Kidney capillary endothelial cell (primary cell): ENCODE data around the gene VPS9D1.

Experiments
- DNase-seq: peaks from one replicate; pipeline ENCODE4 v3.0.0-alpha.2; 2018; ENCODE audit warnings: low spot score

VPS9D1 gene, protein sequence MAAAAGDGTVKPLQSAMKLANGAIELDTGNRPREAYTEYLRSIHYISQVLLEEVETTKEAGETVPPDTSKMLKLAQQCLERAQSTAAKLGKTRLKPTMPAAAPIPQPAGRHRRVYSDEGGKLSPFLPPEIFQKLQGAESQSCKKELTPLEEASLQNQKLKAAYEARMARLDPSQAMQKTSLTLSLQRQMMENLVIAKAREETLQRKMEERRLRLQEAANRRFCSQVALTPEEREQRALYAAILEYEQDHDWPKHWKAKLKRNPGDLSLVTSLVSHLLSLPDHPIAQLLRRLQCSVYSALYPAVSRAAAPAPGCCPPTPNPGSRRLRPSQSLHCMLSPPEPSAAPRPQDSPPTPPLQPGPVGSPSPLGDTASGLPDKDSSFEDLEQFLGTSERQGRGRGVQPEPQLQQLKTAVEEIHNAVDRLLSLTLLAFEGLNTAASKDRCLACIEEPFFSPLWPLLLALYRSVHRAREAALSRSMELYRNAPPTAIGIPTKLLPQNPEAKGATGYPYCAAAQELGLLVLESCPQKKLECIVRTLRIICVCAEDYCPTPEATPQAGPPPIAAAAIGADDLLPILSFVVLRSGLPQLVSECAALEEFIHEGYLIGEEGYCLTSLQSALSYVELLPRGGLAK

DNA sequence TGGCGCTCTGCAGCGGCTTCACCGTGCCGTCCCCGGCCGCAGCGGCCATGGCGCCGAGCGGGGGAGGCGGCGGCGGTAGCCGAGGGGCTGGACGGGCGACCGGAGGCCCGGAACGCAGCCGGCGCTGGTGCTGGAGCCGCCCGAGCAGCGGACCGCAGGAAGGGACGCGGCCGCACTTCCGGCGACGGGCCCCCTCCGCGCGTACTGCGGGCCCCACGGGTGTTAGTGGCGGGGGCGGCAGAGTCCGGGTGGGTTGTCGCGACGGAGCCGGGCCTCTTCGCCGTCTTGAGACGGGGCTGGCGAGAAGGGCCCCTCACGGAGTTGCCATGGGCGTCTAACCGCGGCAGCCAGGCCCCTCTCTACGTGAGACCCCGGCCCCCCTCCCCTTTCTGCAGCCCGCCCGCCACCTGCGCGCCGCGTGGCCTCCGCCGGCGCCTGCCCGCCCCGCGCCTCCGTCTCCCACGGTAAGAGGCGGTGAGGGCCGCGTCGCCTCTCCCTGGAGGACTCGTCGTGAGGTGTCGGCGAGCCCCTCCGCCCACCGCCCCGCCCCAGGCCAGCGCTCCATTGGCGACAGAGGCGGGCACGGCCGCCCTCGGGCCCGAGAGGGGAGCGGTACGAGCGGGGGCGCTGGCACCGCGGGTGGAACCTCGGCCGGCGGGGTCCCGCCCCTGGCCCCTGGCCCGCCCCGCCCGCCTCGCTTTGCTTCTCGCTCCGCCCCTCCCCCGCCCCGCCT is at the start of gene VPS9D1, which contains the start of gene ZNF276:
TSS of gene VPS9D1 (minus strand) at position 86 of the 733 bp plus-strand sequence. CDS start at position 49, 37 bp downstream.
TSS of gene ZNF276 (plus strand) at position 725 of the 733 bp plus-strand sequence. CDS start 104 bp downstream, outside the sequence.
- DNase-seq = peak; percentile 62

DNA sequence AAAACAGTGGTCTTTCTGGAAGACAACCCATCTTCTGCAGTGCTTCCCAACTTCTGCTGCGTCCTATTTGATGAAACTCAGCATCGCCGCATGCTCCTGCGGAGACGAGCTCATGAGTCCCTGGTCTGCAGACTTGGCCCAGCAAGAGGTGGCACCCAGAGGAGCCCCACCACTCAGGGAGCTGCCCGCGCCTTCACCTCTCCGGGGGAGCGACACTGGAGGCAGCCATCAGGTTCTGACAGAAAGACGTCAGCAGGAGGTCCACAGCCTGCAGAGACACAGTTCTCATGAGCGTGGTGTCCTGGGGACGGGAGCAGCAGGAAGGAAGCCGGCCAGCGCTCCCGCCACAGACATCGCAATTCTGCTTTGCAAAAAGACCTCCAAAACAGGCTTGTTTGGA is 49.7 kb upstream of the VPS9D1 start:
- DNase-seq = no peak

DNA sequence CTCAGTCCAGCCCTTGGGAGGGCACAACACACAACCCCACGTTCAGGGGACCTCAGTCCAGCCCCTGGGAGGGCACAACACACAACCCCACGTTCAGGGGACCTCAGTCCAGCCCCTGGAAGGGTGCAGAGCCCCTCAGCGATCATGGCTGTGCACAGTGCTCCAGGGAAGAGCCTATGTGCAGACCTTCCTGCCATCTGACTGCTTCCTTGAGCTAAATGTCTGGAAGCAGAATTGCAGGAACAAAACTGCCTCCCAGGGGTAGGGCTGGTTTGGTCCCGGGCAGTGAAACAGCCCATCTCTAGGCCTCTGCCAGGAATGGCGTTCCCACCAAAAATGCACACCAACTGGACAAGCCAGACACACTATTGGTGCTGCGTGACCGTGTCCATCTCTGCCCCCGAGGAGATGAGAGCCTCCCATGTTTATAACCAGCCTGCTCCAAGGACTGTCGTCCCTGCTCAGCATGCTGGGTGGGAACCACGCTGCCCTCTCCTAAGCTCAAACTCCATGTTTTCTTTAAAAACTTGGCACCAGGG is 44.7 kb upstream of the VPS9D1 start:
- DNase-seq = no peak

DNA sequence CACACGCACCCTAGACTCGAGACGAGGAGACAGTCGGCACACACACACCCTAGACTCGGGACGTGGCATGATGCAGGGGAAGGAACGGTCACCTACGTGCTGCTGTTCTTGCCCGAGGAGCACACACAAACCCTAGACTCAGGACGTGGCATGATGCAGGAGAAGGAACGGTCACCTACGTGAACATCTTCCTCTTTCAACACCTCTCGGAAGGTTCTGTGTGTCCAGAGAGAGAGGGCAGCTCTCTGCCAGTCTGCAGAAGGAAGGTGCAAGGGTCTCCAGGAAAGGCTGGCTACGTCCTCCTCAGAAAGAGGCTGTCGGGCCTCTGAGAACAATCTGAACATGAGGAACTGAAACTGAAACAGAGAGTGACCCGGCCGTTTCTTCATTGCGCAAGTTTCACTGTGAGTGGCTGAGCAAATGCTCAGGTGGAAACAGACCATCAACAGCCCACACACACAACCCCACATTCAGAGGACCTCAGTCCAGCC is 44.1 kb upstream of the VPS9D1 start:
- no peak for DNase-seq

DNA sequence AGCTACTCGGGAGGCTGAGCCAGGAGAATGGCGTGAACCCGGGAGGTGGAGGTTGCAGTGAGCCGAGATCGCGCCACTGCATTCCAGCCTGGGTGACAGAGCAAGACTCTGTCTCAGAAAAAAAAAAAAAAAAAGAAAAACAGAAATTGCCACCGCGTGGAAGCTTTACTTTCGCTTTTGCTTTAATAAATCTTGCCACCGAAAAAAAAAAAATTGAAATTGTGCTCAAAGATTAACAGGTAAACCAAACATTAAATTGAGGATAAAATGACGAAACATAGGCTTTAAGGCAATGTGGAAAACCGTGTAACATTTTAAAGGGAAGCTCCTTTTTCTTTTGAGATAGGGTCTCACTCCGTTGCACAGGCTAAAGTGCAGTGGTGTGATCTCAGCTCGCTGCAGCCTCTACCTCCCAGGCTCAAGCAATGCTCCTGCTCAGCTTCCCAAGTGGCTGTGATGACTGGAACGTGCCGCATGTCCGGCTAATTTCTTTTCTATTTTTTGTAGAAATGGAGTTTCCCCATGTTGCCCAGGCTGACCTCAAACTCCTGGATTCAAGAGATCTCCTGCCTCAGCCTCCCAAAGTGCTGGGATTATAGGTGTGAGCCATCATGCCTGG is 40.7 kb upstream of the VPS9D1 start:
- DNase-seq = no peak

DNA sequence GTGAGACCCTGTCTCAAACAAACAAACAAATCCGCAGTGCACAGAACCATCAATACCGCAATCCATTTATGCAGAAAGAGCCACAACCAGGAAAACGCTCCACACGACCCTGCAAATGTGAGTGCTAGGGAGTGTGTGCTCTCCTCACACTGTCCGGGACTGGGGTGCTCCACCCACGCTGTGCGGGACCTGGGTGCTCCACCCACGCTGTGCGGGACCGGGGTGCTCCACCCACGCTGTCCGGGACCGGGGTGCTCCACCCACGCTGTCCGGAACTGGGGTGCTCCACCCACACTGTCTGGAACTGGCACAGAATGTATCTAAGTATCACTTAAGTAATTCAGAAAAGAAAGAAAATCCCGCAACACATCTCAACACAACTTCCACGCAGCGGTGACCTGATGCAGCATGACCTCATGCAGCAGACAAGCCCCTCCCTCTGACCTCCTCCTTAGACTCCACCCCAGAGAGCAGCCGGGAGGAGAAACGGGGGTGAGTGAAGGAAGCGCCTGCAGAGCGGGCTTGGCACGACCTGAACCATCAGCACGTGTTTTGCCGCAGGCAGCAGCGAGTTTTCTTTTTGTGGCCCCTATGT is 39.1 kb upstream of the VPS9D1 start:
- DNase-seq = no peak

DNA sequence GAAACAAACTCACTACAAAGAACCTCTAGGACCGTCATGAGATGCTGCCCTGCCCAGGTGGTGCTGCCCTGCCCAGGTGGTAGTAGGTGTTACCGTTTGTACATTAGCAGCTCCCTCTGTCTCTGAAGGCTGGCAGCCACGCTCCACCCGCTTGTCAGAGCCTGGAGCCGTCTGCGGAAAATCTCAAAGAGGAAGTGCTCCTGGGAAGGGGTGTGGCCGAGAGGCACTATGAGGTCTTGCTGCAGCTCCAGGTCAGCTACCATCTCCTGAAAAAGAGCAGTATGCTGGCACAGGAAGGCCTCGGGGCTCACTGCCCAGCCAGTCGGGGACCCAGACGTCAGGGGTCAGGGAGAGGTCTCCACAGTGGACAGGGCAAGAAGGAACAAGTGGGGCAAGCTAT is 28.9 kb upstream of the VPS9D1 start:
- no peak for DNase-seq

DNA sequence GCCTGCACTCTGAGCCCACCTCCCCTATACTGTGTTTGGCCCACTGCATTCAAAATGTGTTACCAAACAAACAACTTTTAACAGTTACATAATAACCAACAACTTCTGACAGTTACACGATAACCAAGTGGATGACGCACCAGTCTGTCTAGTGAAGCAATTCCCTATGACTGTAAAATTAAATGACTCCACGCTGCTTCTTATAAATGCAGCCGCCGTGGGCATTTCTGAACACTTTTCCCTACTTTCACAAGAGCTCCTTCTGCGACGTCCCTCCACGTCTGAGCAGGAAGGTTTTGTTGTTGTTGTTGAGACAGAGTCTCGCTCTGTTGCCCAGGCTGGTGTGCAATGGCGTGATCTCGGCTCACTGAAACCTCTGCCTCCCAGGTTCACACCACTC is 28.2 kb upstream of the VPS9D1 start:
- no peak for DNase-seq

DNA sequence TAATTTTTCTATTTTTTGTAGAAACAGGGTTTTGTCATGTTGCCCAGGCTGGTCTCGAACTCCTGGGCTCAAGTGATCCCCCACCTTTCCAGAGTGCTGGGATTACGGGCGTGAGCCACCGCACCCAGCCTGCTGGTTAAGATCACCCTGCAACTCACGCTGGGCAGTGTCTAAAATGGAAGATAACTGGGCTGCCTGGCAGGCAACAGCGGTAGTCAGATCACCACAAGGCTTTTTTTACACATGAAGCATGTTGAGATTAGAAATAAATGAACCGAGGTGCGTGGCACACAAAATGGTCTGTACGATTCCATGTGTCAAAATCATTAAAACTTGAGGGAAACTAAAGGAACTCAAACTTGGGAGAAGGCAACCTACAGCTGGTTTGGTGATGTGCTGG is 27.4 kb upstream of the VPS9D1 start:
- no peak for DNase-seq

DNA sequence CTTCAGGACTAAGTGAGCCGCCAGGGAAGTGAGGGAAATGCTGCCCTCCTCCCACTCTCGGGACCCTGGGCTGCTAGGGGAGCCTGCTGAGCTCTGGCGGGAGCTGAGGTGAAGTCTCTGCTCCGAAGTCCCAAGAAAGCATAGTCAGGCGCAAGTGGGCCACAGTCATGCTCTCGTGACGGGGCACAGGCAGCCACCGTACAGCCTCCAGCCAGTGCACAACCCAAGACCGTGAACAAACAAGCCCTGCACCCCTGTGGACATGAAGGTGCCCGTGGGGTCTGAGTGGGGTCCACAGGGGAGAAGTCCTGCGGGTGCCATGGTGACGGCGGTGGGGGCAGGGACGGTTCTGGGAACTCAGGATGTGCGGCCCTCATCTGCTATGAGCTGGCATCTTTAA is 25.3 kb upstream of the VPS9D1 start:
- no peak for DNase-seq

DNA sequence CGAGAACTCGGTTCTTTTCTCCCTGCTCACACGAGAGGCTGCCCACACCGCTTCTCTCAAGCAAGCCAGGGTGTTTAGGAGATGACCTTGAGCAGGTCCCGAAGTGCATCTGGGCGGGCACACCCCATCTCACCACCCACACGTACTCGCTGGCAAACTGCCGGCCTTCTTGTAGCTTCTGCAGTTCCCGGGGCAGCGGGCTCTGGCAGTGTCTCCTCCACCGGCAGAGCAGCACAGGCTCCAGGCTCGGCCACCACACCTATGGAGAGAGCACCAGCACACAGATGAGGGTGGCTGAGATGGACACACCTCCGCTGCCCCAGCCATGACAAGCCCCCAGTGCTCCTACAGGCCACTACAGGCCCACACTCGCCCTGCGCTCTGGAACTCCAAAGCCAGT is 24.1 kb upstream of the VPS9D1 start:
- no peak for DNase-seq

DNA sequence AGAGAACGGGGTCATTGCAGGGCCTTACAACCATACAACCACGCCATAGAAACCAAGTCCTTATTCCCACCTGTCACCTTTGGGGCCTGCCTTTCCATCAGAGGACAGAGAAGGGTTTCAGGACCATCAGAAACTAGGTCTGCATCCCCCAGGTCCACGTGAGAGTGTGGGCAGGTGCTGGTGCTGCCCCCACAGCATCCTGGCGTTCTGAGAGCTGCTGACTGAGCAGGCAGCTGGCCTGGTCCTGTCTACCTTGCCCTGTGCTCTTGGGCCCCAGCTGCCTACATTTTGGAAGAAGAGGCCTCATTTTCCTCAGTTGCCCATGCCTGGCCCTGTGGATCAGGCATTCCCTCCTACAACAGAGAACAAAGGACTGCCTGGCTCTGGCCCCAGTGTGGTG is 22.2 kb upstream of the VPS9D1 start:
- DNase-seq = no peak

DNA sequence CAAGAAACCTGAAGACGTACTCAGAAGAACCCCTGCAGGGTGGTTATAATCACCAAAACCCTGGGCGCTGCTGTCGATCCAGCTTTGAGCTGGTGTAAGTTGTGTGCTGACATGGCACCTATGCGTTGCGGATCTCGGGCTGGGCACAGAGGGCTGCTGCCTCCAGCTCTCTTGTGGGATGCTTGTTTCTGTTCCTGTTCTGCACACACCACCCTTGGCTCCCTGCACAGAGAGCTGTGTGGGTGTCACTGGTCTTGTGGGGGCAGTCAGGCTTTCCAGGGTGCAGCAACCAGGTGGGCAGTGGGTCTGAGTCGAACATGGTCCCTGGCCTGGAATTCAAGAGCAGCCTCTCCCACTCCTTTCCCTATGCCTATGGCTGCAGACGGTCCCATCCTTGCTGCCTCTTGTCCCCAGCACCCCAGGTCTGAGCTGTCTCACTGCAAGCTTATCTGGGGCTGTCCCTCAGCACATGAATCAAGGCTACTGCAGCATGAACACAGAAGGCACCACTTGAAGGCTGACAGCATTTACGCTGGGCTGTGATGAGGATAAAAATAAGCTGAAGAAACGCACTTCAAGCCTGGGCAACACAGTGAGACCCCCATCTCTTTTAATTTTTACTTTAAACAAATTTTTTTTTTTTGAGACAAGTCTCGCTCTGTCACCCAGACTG is 20.8 kb upstream of the VPS9D1 start:
- DNase-seq = no peak

DNA sequence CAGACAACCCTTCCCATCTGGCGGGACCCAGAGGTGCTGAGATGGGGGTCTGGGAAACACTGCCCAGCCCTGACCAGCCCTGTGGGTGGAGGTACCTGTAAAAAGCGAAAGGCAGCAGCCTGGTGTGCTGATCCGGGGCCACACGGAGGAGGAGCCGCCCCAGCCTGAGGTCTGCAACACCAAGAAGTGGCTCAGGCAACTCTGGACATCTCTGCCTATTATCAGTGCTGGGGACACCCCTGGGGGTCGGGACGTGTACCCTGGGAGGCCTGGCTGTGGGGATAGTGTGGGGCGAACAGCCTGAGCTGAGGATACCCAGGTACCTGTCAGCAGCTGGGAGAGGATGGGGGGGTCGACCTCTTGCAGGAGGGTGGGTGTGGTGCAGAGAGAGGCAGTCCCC is 18.7 kb upstream of the VPS9D1 start:
- DNase-seq = no peak

DNA sequence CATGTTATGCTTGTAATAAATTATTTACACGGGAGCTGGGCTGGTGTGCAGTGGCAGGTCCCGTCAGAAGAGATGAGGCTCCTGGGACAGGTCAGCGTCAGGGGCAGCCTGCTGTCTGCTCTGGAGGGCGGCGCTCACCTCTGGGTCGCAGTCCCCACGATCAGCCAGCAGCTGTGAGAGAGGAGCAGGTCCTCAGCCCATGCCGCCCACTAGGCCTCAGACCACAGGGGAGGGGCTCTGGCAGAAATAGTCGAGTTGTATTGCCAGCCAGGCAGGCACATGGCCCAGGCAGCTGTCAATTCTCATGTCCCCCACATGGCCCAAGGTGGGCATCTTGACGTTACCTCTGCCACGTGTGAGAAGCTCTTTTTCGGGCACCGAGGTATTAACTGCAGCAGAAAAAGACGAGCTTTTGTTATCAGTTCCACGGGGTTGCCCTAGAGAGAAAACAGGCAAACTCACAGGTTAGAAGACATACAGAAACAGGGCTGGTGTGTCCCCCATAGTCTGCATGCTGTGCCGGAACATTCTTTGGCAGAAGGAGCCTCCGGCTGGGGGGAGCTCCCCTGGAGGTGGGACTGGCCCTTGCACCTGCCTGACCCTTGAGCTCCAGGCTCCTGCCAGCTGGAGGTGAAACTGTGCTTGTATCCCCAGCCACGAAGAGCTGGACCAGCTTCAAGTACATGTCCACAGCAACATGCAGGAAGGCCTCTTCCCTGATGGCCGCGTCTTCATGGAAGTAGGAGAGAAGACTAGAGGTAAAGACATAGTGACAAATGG is 18.0 kb upstream of the VPS9D1 start:
- no peak for DNase-seq

DNA sequence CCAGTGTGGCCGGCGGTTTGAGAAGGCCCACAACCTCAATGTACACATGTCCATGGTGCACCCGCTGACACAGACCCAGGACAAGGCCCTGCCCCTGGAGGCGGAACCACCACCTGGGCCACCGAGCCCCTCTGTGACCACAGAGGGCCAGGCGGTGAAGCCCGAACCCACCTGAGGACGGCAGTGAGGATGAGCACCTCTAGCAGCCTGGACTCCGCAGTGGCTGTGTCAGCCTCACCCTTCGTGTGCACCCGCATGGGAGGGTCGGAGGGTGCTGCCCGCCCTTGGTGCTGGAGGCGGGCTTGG is 17.3 kb upstream of the VPS9D1 start:
- DNase-seq = no peak

DNA sequence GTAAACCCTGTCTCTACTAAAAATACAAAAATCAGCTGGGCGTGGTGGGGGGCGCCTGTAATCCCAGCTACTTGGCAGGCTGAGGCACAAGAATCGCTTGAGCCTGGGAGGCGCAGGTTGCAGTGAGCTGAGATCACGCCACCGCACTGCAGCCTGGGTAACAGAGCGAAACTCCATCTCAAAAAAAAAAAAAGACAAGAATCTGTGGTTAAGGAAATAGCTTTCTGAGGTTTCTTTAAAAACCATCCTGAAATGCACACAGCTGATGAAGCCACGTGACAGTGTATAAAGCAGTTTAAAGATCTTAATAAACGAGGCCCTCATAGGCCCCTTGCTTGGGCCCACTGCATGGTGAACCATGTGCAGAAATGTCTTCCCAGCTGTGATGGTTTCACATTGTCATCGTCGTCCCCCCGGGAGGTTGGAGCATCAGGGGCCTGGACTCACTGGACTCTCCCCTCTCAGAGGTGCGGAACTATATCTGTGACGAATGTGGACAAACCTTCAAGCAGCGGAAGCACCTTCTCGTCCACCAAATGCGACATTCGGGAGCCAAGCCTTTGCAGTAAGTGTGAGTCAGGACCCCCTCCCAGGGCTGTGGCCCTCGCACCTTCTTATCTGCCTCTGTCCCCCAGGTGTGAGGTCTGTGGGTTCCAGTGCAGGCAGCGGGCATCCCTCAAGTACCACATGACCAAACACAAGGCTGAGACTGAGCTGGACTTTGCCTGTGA is 16.8 kb upstream of the VPS9D1 start:
- DNase-seq = no peak

DNA sequence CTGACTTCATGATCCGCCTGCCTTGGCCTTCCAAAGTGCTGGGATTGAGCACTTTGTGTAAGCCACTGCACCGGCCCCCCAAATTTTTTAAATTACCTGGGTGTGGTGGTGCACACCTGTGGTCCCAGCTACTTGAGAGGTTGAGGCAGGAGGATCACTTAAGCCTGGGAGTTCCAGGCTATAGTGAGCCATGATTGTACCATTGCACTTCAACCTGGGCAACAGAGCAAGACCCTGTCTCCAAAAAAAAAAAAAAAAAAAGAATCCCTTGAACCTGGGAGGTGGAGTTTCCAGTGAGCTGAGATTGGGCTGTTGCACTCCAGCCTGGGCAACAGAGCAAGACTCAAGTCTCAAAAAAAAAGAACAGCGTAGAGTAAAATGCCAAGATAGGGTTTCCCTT is 15.9 kb upstream of the VPS9D1 start:
- no peak for DNase-seq

DNA sequence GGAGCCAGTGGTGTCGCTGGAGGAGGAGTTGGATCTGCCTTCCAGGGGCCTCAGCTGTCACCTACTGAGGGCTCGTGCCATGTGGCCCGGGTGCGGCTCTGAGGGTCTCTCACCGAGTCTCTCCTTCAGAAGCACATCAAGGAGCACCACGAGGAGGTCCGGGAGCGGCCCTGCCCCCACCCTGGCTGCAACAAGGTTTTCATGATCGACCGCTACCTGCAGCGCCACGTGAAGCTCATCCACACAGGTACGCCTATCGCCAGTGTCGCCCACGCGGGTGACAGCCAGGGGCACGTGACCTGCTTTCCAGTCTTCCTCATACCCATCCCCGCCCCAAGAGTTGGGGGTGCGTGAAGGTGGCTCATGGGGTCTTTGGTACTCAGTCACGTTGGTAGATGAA is 13.1 kb upstream of the VPS9D1 start:
- no peak for DNase-seq

DNA sequence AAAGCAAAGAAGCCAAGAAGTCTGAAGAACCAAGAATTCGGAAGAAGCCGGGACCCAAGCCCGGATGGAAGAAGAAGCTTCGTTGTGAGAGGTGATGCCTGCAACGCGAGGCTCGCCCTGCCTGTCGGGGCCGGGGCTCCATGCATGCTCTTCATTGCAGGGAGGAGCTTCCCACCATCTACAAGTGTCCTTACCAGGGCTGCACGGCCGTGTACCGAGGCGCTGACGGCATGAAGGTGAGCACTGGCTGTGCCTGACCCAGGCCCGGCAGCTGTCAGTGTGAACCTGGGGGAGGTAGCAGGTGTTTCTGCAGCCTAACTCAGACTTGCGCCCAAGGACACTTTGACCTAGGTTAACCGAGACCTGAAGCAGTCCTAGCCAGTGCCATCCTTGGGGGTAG is 12.6 kb upstream of the VPS9D1 start:
- no peak for DNase-seq
